ENCODE data around the gene SNED1. TPM values are rescaled to one million over a fixed set of nuclear protein-coding genes. Genes with fewer than 3 reads are reported as not detected.

Gene SNED1
- total RNA-seq, 2 donors from 2014 or later: 3.0 to 4.8 TPM

GRCh38 chr2:241110607-241111439 is 112.4 kb downstream of the SNED1 start:
- Mint-ChIP-seq H3K9me3 (no peaks in the 10 kb centered on the region), H3K27ac (peak overlapping the region; percentile 88), H3K4me3 (peak overlapping the region; percentile 79), H3K27me3 (no peaks in the 10 kb centered on the region), H3K36me3 (ENCODE audit: low read depth) (peaks cover 70% of the 10 kb centered on the region), H3K4me1 (peaks cover 34% of the 10 kb centered on the region)
- ATAC-seq (replicated peaks): peak; percentile 12

GRCh38 chr2:241111440-241111805 is 113.0 kb downstream of the SNED1 start:
- peaks cover 76% of the 10 kb centered on the region for H3K36me3 Mint-ChIP-seq (ENCODE audit: low read depth)
- peak overlapping the region; percentile 88 for H3K27ac Mint-ChIP-seq
- peak; percentile 18 for ATAC-seq (replicated peaks)
- peaks cover 34% of the 10 kb centered on the region for H3K4me1 Mint-ChIP-seq
- no peaks in the 10 kb centered on the region for H3K9me3 Mint-ChIP-seq
- peak overlapping the region; percentile 79 for H3K4me3 Mint-ChIP-seq
- no peaks in the 10 kb centered on the region for H3K27me3 Mint-ChIP-seq

- H3K36me3 Mint-ChIP-seq (ENCODE audit: low read depth): peaks cover 76% of the 10 kb centered on the region
- no peak for ATAC-seq (replicated peaks)
- H3K9me3 Mint-ChIP-seq: no peaks in the 10 kb centered on the region
- H3K27ac Mint-ChIP-seq: peak overlapping the region; percentile 88
- H3K4me3 Mint-ChIP-seq: peak overlapping the region; percentile 79
- no peaks in the 10 kb centered on the region for H3K27me3 Mint-ChIP-seq
- peaks cover 34% of the 10 kb centered on the region for H3K4me1 Mint-ChIP-seq
These were observed 113.6 kb downstream of the SNED1 start for GRCh38 chr2:241112046-241112445.

GRCh38 chr2:241112592-241112991 is 114.2 kb downstream of the SNED1 start:
- Mint-ChIP-seq H3K36me3 (ENCODE audit: low read depth) (peaks cover 78% of the 10 kb centered on the region), H3K27ac (peak overlapping the region; percentile 88), H3K27me3 (no peaks in the 10 kb centered on the region), H3K4me3 (peak overlapping the region; percentile 79), H3K9me3 (no peaks in the 10 kb centered on the region), H3K4me1 (peaks cover 34% of the 10 kb centered on the region)
- peak; percentile 76 for ATAC-seq (replicated peaks)

- peaks cover 21% of the 10 kb centered on the region for H3K4me1 Mint-ChIP-seq
- H3K4me3 Mint-ChIP-seq: no peak overlapping the region
- no peaks in the 10 kb centered on the region for H3K9me3 Mint-ChIP-seq
- peaks cover 72% of the 10 kb centered on the region for H3K36me3 Mint-ChIP-seq (ENCODE audit: low read depth)
- H3K27me3 Mint-ChIP-seq: no peaks in the 10 kb centered on the region
- ATAC-seq (replicated peaks): no peak
- peak overlapping the region; percentile 7 for H3K27ac Mint-ChIP-seq
These were observed 116.4 kb downstream of the SNED1 start for GRCh38 chr2:241114836-241115235.

- ATAC-seq (replicated peaks): no peak
- Mint-ChIP-seq H3K4me3 (no peak overlapping the region), H3K27me3 (no peaks in the 10 kb centered on the region), H3K36me3 (ENCODE audit: low read depth) (peaks cover 72% of the 10 kb centered on the region), H3K4me1 (peaks cover 16% of the 10 kb centered on the region), H3K9me3 (no peaks in the 10 kb centered on the region), H3K27ac (peak overlapping the region; percentile 7)
These were observed 116.9 kb downstream of the SNED1 start for GRCh38 chr2:241115361-241115760.

GRCh38 chr2:241116606-241117560 is 118.5 kb downstream of the SNED1 start:
- no peak overlapping the region for H3K27ac Mint-ChIP-seq
- H3K9me3 Mint-ChIP-seq: no peaks in the 10 kb centered on the region
- peaks cover 14% of the 10 kb centered on the region for H3K4me1 Mint-ChIP-seq
- H3K36me3 Mint-ChIP-seq (ENCODE audit: low read depth): peaks cover 75% of the 10 kb centered on the region
- no peak overlapping the region for H3K4me3 Mint-ChIP-seq
- no peak for ATAC-seq (replicated peaks)
- no peaks in the 10 kb centered on the region for H3K27me3 Mint-ChIP-seq

- Mint-ChIP-seq H3K4me3 (no peak overlapping the region), H3K9me3 (no peaks in the 10 kb centered on the region), H3K36me3 (ENCODE audit: low read depth) (peaks cover 81% of the 10 kb centered on the region), H3K27me3 (no peaks in the 10 kb centered on the region), H3K27ac (no peak overlapping the region), H3K4me1 (peaks cover 5% of the 10 kb centered on the region)
- no peak for ATAC-seq (replicated peaks)
These were observed 120.5 kb downstream of the SNED1 start for GRCh38 chr2:241118737-241119505.

GRCh38 chr2:241120440-241120839 is 122.0 kb downstream of the SNED1 start:
- ATAC-seq (replicated peaks): peak; percentile 72
- H3K36me3 Mint-ChIP-seq (ENCODE audit: low read depth): peaks cover 69% of the 10 kb centered on the region
- no peak overlapping the region for H3K4me3 Mint-ChIP-seq
- H3K9me3 Mint-ChIP-seq: no peaks in the 10 kb centered on the region
- peak overlapping the region; percentile 51 for H3K27ac Mint-ChIP-seq
- H3K4me1 Mint-ChIP-seq: no peaks in the 10 kb centered on the region
- no peaks in the 10 kb centered on the region for H3K27me3 Mint-ChIP-seq

- Mint-ChIP-seq H3K9me3 (no peaks in the 10 kb centered on the region), H3K27ac (no peak overlapping the region), H3K36me3 (ENCODE audit: low read depth) (peaks cover 66% of the 10 kb centered on the region), H3K27me3 (no peaks in the 10 kb centered on the region), H3K4me3 (peak overlapping the region; percentile 0), H3K4me1 (no peaks in the 10 kb centered on the region)
- peak; percentile 25 for ATAC-seq (replicated peaks)
These were observed 122.6 kb downstream of the SNED1 start for GRCh38 chr2:241121008-241121407.

GRCh38 chr2:241122376-241123002 is 124.1 kb downstream of the SNED1 start:
- H3K4me3 Mint-ChIP-seq: no peak overlapping the region
- ATAC-seq (replicated peaks): no peak
- no peaks in the 10 kb centered on the region for H3K9me3 Mint-ChIP-seq
- peaks cover 3% of the 10 kb centered on the region for H3K4me1 Mint-ChIP-seq
- H3K27ac Mint-ChIP-seq: no peak overlapping the region
- H3K36me3 Mint-ChIP-seq (ENCODE audit: low read depth): peaks cover 62% of the 10 kb centered on the region
- H3K27me3 Mint-ChIP-seq: no peaks in the 10 kb centered on the region

GRCh38 chr2:241123816-241124536 is 125.6 kb downstream of the SNED1 start:
- peaks cover 65% of the 10 kb centered on the region for H3K36me3 Mint-ChIP-seq (ENCODE audit: low read depth)
- peaks cover 18% of the 10 kb centered on the region for H3K4me1 Mint-ChIP-seq
- ATAC-seq (replicated peaks): peak; percentile 64
- H3K27ac Mint-ChIP-seq: peak overlapping the region; percentile 79
- no peaks in the 10 kb centered on the region for H3K9me3 Mint-ChIP-seq
- H3K4me3 Mint-ChIP-seq: peak overlapping the region; percentile 76
- H3K27me3 Mint-ChIP-seq: no peaks in the 10 kb centered on the region

GRCh38 chr2:241125626-241126025 is 127.2 kb downstream of the SNED1 start:
- Mint-ChIP-seq H3K27me3 (no peaks in the 10 kb centered on the region), H3K9me3 (no peaks in the 10 kb centered on the region), H3K4me1 (peaks cover 22% of the 10 kb centered on the region), H3K4me3 (peak overlapping the region; percentile 85), H3K36me3 (ENCODE audit: low read depth) (peaks cover 60% of the 10 kb centered on the region), H3K27ac (no peak overlapping the region)
- no peak for ATAC-seq (replicated peaks)
